HG02870 (cell line): ENCODE measurements around the gene MPEG1.
A peak's percentile ranks its signal among the peaks of the same experiment; 100 is the strongest.

Experiments
- ATAC-seq: cut with Tn5 transposase; IDR thresholded peaks from one replicate; pipeline ENCODE4 v1.9.1; 2021; ENCODE audit warnings: mild to moderate bottlenecking, moderate library complexity; ENCODE audit not compliant: unreplicated experiment

The MPEG1 gene

GRCh38 chr11:59218893-59219292 is 6.2 kb upstream of the MPEG1 start:
- ATAC-seq: no peak

GRCh38 chr11:59218319-59218718 is 5.6 kb upstream of the MPEG1 start:
- ATAC-seq: no peak

DNA sequence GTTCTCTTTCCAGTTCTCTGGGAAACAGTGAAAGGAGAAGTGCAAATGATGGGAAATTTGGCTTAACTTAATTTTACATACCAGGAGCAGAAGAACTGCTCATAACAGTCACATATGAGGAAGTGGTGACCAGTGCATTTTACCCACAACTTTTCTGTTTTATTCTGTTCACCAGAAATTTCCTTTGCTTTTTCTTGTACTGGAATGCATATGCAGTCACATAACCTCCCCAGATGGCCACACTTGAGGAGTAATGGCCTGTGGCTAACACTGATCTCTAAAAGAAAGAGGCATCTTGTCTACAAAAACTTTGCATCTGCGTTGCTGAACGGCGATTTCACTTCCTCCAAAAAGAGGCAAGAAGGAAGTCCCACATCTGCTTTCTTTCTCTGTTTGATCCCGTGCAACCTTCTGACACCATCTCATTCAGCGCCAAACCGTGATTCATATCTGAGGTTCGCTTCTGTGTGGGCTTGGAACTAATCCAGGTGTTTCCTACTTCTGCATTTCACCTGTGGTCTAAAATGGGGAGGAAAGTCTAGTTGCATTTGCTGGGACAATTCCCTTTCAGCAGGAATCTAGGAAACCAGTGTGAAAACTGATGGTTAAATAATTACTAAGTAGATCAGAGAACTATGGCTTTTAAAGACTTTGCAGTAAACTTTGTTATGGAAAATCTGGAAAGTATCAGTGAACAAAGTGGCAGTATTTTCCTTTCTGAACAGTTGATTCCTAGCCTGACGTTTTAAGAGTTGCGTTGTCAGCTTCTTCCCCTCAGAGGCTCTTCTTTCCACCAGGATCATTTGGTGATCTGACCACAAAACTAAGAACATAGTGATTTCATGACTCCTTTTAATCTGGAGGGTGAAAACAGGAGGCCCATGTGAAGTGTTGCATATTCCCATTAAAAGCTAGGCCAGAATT is 4.2 kb upstream of the MPEG1 start:
- peak; percentile 76 for ATAC-seq

GRCh38 chr11:59214141-59214893 is 1.6 kb upstream of the MPEG1 start:
- no peak for ATAC-seq

- ATAC-seq: no peak
These were observed 505 bp downstream of the MPEG1 start for GRCh38 chr11:59212222-59212621.

DNA sequence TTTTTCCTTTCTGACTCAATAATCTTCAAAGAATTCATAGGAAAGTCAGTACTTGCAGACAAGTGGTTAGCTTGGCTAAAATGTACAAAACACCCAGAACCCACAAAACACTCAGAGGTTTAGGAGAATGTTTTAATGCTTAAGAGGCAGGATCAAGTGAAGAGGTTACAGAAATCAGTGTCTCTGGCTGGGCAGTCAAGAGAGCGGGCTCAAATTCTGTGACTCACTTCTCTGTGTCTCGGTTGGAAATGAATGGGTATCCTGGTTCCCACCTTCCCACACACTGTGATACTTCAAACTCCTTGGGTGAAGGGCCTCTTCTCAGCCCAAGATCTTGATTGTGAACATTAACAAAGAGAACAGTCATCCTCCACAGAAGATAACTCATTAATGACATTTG is 3.8 kb downstream of the MPEG1 start:
- no peak for ATAC-seq

GRCh38 chr11:59207988-59208451 is 4.7 kb downstream of the MPEG1 start:
- peak; percentile 70 for ATAC-seq

DNA sequence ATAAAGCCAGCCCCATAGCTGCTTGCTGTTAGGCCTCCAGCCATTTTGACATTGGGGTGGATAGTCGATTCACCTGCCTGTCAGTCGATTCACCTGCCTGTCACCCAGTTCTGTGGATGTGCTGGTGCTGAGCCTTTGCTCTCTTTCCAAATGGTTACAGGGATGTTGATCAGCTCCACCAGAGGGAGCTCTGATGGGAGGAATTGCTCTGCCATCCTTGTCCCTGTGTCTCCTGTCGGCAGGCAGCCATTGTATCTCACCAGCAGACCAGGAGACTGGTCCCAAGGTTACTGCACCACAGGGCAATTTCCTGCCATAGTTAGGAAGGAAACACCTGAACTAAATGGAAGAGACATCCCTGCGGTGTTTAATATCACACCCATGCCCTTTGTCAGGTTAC is 6.1 kb downstream of the MPEG1 start:
- no peak for ATAC-seq

DNA sequence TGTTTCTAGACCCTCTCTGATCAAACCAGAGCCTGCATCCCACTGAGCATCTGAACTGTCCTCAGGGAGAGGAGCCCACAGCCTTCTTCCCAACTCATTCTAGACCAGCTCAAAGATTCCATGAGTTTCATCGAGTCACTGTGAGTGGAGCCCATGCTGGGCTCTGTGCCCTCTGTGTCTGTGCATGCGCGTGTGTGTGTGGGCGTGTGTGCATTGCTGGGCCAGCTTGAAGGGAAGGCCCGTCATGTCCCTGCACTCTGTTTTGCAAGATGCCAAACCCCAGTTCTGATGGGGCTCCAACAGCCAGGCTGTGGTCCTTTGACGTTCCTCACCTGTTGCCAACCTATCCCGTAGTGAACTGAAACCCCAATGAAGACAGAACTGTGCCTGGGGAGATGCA is 7.1 kb downstream of the MPEG1 start:
- no peak for ATAC-seq

GRCh38 chr11:59204746-59205145 is 8.0 kb downstream of the MPEG1 start:
- ATAC-seq: no peak

- ATAC-seq: no peak
These were observed 11.4 kb downstream of the MPEG1 start for GRCh38 chr11:59201353-59201752.

- no peak for ATAC-seq
These were observed 12.3 kb downstream of the MPEG1 start for GRCh38 chr11:59200423-59200746.

DNA sequence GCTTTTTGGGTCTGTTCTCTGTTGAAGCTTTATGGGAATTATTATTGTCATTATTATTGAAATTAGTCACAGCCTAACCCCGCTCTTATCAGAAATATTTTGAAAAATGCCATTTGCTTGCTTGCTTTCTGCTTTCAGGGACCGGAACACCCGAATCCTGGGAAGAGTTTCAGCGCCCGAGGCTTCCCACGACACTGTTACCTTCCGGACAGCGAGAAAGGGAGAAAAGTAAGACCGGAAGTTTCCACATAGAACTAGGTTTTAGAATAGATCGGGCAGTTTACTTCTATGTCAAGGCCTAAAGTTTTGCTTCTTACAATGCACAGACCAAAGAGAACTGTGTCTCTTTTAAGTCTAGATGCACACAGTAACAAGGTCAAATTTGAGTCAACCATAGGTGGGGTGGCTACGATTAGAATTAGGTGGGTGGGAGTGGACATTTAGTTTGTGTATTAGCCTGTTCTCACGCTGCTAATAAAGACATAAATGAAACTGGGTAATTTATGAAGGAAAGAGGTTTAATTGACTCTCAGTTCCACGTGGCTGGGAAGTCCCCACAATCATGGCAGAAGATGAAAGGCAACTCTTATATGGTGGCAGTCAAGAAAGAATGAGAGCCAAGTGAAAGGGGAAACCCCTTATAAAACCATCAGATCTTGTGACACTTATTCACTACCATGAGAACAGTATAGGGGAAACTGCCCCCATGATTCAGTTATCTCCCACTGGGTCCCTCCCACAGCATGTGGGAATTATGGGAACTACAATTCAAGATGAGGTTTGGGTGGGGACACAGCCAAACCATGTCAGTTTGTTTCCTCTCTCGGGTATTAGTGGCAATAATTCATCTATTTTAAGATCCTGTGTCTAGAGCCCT is 12.9 kb downstream of the MPEG1 start:
- peak; percentile 72 for ATAC-seq

- ATAC-seq: no peak
These were observed 14.0 kb downstream of the MPEG1 start for GRCh38 chr11:59198726-59199125.

GRCh38 chr11:59197991-59198390 is 14.7 kb downstream of the MPEG1 start:
- ATAC-seq: no peak

GRCh38 chr11:59196777-59197176 is 15.9 kb downstream of the MPEG1 start:
- ATAC-seq: no peak

DNA sequence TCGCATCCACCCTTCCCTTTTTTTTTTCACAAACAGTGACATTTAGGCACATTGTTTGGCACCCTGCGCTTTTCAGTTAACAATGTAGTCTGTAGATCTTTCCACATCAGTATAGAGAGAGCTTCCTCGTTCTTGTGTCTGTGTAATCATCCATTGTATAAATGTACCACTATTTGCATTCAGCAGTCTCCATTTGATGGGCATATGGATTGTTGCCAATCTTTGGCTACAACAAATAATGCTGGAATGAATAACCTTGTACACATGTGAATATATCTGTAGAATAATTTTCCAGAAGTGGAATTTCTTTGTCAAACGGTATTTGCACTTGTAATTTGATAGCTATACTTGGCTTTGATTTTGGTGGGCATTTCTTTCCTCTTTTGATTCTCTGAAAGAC is 17.1 kb downstream of the MPEG1 start:
- ATAC-seq: no peak

GRCh38 chr11:59193587-59194130 is 19.1 kb downstream of the MPEG1 start:
- no peak for ATAC-seq

- ATAC-seq: no peak
These were observed 20.2 kb downstream of the MPEG1 start for GRCh38 chr11:59192446-59193020.

- no peak for ATAC-seq
These were observed 20.8 kb downstream of the MPEG1 start for GRCh38 chr11:59191890-59192289.
